Duodenal mucosa (tissue), 2 donors: ENCODE measurements around the gene LPAR2.

ENCODE experiments used
- H3K27ac ChIP-seq: one replicate; pipeline ENCODE4 v1.7.0; 2013; ENCODE audit warnings: low read depth, low read length
- H3K27me3 ChIP-seq, 2 donors: one replicate each; pipeline ENCODE4 v1.7.0; 2013; ENCODE audit warnings: low read length in 2 of 2, control low read depth in 1 of 2; ENCODE audit not compliant: insufficient read depth in 2 of 2, control insufficient read depth in 1 of 2
- H3K36me3 ChIP-seq, 2 donors: one replicate each; pipeline ENCODE4 v1.7.0; 2013; ENCODE audit warnings: low read length in 2 of 2, control low read depth in 1 of 2; ENCODE audit not compliant: insufficient read depth in 2 of 2, control insufficient read depth in 1 of 2
- H3K4me1 ChIP-seq, 2 donors: one replicate each; pipeline ENCODE4 v1.7.0; 2013; ENCODE audit warnings: low read length in 2 of 2, control low read depth in 1 of 2; ENCODE audit not compliant: insufficient read depth in 2 of 2, control insufficient read depth in 1 of 2
- H3K4me3 ChIP-seq, 2 donors: one replicate each; pipeline ENCODE4 v1.7.0; 2013; ENCODE audit warnings: low read length in 2 of 2, low read depth in 1 of 2
- H3K9ac ChIP-seq, 2 donors: one replicate each; pipeline ENCODE4 v1.7.0; 2013; ENCODE audit warnings: low read length in 2 of 2, low read depth in 1 of 2
- H3K9me3 ChIP-seq, 2 donors: one replicate each; pipeline ENCODE4 v1.7.0; 2013; ENCODE audit warnings: low read length in 2 of 2, control low read depth in 1 of 2; ENCODE audit not compliant: control insufficient read depth in 1 of 2

LPAR2 gene

DNA sequence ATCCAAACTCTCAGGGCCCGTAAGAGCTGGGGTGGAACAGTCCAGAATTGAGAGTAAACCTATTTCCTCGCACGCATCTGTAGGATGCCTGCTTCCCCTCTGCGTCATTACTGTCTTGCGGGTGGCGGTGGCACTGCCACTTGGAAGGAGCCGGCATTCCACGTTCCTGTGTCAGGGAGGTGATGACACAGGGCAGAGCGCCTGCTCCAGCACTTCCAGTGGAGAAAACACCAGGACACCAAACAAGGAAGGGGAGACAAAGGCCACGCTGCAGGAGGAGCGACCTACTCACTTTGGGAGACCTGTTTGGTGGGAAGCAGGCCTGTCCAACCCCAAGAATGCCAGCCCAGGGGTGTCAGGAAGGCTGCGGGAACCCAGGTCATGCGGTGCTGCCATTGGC lies 46.6 kb downstream of the LPAR2 start:
- H3K27ac ChIP-seq, result no peak overlapping the region
- H3K36me3 ChIP-seq, result no peaks in the 10 kb centered on the region
- no peaks in the 10 kb centered on the region for H3K9me3 ChIP-seq
- H3K4me3 ChIP-seq, result no peak overlapping the region
- no peak overlapping the region for H3K9ac ChIP-seq
- H3K27me3 ChIP-seq, result no peaks in the 10 kb centered on the region
- H3K4me1 ChIP-seq, result peaks cover 13 to 28% of the 10 kb centered on the region in 2 donors

DNA sequence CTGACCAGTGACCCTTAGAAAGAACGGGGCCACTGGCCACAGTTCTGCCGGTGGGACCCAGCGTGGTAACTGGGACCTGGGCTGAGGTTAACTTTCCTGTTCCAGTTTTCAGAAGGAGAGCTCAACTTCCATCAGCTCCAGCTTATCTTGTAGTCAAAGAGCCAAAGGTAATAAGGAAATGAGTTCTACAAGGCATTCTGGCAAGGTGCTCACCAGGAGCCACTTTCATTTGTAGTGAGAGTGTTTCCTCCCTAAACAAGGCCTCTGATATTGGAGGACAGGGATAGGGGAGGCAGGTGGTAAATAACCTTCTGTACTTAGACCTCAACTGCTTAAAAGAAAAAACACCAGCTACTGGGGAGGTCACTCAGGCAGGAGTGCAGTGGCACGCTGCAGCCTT lies 47.6 kb downstream of the LPAR2 start:
- H3K4me1 ChIP-seq, result peaks cover 13 to 28% of the 10 kb centered on the region in 2 donors
- no peaks in the 10 kb centered on the region for H3K36me3 ChIP-seq
- peak overlapping the region; percentile 30 for H3K27ac ChIP-seq
- no peak overlapping the region for H3K4me3 ChIP-seq
- no peaks in the 10 kb centered on the region for H3K9me3 ChIP-seq
- H3K9ac ChIP-seq, result no peak overlapping the region
- H3K27me3 ChIP-seq, result no peaks in the 10 kb centered on the region

- peak overlapping the region; percentile 30 for H3K27ac ChIP-seq
Observed at GRCh38 chr19:19579533-19580361, 48.3 kb downstream of the LPAR2 start.

GRCh38 chr19:19578252-19578651 lies 49.8 kb downstream of the LPAR2 start:
- H3K27ac ChIP-seq, result no peak overlapping the region
- no peak overlapping the region for H3K9ac ChIP-seq
- H3K4me1 ChIP-seq, result peaks cover 13 to 22% of the 10 kb centered on the region in 2 donors
- H3K4me3 ChIP-seq, result no peak overlapping the region
- H3K36me3 ChIP-seq, result no peaks in the 10 kb centered on the region
- H3K27me3 ChIP-seq, result no peaks in the 10 kb centered on the region
- no peaks in the 10 kb centered on the region for H3K9me3 ChIP-seq

More at GRCh38 chr19:19579533-19580361, 48.3 kb downstream of the LPAR2 start:
- Histone ChIP-seq H3K4me3 (no peak overlapping the region), H3K36me3 (no peaks in the 10 kb centered on the region), H3K9ac (no peak overlapping the region), H3K9me3 (no peaks in the 10 kb centered on the region), H3K4me1 (peaks cover 13 to 22% of the 10 kb centered on the region in 2 donors), H3K27me3 (no peaks in the 10 kb centered on the region)

- Histone ChIP-seq H3K36me3 (no peaks in the 10 kb centered on the region), H3K4me1 (peaks cover 4 to 9% of the 10 kb centered on the region in 2 donors), H3K9ac (no peak overlapping the region), H3K27ac (no peak overlapping the region), H3K4me3 (no peak overlapping the region), H3K27me3 (no peaks in the 10 kb centered on the region), H3K9me3 (no peaks in the 10 kb centered on the region)
Observed at GRCh38 chr19:19575411-19575810, 52.6 kb downstream of the LPAR2 start.
